NCI-H345 treated with DMSO at 0.1 percent for 48 hours (cell line): ENCODE measurements around the gene PSMC3.

Experiments used
- DNase-seq: peaks from one replicate; lab custom pipeline; 2025; ENCODE audit not compliant: unreplicated experiment; lab: John Stamatoyannopoulos, UW

PSMC3 gene

DNA sequence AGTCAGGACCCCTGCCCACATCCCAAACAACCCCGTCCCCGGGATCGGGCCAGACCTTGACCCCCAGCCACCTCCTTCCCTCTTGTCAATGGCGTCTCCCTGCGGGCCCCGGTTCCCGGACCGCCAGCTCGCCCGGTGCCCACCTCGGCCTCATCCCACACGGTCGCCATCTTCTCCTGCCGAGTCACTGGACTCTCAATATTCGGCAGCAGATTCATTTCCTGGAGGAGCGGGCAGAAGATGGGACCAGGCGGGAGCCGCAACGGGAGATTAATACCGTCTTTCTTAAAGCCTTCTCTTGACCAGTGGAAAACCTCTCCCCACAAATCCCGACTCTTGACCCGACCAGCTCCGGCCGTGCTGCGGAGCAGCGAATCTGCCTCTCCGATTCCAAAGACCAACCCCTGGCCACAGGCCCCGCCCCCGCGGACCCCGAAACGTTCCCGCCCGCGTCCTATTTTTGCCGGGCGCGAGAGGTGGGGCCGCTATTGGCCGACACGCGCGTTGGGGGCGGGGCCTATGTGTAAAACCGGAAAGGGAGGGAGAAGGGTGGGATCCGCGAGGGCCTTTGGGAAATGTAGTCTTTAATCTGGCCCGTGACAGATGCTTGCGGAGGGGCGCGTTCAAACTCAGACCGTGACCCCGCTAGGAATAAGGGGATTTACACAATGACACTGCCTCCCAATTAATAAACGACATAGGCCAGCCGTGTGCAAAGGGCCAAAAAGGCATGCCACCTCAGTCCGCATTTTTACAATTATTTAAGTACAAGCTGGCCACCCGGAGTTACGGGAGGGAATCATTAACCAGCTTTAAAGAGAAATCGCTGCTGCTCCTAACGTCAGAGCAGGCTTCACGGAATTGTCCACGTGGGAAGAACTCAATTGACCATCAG, at the start of gene PSMC3:
Gene PSMC3, minus strand, starts transcription at position 378 of the 895 bp plus-strand sequence. Its CDS starts 160 bp downstream, at position 218.
- peak; percentile 85 for DNase-seq

GRCh38 chr11:47470671-47471070, 44.4 kb upstream of the PSMC3 start:
- DNase-seq = no peak

DNA sequence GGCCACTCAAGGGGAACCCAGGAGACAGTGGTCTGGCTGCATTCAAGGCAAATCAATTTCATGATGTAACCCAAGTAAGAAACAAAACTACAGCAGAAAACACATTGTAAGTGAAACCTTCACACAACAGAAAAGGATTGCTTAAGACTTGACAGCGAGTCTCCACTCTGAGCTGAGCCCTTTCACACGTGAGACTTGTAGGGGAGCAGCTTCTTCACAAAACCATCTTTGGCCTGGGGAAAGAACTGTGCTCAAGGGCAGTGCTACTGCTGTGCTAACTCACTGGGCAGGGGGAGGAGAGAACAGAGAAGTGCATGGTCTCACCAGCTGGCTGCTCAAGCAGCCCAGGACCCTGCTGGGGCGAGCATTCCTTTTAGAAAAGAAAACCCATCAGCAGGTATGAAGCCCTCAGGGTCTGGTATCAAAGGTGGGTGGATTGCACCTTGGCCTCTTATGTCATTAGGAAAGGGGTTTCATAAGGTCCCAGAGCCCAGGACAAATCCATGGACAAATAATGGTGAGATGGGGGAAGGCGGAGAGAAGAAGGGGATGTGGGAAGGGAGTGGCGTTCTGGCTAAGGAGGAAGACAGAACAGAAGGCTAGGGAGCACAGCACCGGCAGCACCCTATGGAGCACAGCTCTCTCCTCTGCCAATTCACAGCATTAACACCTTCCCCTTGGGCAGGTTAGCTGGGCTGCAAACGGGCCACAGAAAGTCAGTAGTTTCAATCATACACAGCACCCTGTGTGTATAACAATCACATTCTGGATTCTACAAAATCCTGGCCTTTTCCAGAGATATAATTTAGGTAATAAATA, 43.3 kb upstream of the PSMC3 start:
- no peak for DNase-seq

- peak; percentile 36 for DNase-seq
These were observed 42.5 kb upstream of the PSMC3 start for GRCh38 chr11:47468598-47469214.

- DNase-seq = peak; percentile 86
These were observed 41.1 kb upstream of the PSMC3 start for GRCh38 chr11:47467357-47467756.

GRCh38 chr11:47466701-47467250, 40.5 kb upstream of the PSMC3 start:
- peak; percentile 72 for DNase-seq

DNA sequence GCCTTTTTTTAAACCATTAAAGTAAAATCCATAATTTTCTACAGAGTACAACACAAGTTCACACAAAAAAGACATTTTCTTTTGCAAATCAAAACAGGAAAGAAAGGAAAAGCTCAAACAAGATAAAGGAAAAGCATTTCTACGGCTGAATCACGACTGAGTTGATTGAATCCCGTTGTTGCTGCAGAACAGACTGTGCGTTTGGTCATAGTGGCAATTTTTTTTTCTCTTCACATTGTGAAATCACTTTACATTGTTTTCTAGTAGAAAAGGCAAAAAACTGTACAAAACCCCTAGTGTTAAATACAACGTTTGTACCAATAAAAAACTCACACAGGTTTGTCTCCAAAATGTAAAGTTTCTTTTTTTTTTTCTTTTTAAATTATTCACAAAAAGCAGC, 40.0 kb upstream of the PSMC3 start:
- DNase-seq = no peak

DNA sequence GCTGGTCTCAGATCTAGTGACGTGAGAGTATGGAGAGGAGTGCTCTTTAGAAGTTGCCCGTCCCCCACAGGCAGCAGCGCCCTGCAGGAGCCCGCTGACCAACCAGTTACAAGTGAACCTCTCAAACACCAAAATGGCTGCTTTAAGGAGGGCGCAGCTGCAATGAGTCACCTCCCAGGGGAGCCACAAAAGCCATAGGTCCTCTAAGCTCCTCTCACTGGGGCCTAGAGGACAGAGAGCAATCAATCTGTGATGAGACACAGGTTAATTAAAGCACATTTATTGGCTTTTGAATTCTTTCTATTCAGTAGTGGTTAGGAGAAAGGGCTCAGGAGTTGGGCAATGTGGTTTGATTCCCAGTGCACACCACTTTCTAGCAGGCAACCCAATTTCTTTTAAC, 38.2 kb upstream of the PSMC3 start:
- peak; percentile 59 for DNase-seq

DNA sequence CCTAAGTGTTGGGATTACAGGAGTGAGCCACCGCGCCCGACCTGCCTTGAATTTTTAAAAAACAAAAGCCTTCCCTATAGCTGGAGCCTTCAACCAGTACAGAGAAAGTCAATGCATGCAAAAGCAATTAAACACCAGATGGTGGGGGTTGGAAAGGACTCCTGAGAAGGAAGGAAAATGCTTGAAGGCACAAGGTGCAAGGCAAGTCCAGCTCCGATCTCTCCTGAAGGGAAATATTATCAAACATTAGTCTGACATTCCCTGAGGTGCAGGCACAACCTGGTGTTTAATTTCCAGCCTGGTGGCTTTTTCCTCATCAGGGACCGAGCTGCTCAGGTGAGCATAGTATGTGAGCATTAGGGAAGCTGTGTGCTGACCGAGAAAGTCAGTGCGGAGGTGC, 35.6 kb upstream of the PSMC3 start:
- DNase-seq = no peak

DNA sequence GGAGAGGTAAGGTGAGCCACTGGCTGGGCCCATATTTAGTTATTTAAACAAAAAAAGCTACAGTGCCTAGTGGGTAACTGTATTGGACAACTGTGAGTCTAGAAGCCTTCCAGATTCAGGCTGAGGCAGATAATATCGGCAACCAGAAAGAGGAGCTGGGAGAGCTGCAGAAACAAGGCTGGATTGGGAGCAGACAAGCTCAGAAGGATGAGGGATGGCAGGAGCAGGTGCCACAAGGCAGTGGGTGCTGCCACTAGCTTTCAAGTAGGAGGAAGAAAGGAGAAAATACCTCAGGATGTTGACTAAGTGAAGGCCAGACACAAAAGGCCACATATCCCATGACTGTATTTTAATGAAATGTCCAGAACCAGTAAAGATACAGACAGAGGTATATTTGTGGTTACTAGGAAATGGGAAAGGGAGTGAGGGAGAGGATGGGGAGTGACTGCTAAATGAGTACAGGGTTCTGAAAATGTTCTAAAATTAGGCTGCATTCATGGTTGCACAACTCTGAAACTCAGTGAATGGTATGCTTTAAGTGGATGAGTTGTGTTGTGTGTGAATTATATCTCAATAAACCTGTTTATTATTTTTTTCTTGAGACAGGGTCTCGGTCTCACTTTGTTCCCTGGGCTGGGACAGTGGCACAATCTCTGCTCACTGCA, 34.5 kb upstream of the PSMC3 start:
- no peak for DNase-seq

- DNase-seq = peak; percentile 75
These were observed 28.0 kb upstream of the PSMC3 start for GRCh38 chr11:47454258-47454671.

DNA sequence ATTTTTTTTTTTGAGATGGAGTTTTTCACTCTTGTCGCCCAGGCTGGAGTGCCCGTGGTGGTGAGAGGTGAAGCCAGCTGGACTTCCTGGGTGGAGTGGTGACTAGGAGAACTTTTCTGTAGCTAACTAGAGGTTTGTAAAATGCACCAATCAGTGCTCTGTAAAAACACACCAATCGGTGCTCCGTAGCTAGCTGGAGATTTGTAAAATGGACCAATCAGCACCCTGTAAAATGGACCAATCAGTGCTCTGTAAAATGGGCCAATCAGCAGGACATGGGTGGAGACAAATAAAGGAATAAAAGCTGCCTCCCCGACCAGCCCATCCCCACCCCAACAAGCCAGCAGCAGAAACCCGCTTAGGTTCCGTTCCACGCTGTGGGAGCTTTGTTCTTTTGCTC, 27.1 kb upstream of the PSMC3 start:
- DNase-seq = no peak

GRCh38 chr11:47451990-47452389, 25.8 kb upstream of the PSMC3 start:
- no peak for DNase-seq

GRCh38 chr11:47451436-47451835, 25.2 kb upstream of the PSMC3 start:
- DNase-seq = no peak

DNA sequence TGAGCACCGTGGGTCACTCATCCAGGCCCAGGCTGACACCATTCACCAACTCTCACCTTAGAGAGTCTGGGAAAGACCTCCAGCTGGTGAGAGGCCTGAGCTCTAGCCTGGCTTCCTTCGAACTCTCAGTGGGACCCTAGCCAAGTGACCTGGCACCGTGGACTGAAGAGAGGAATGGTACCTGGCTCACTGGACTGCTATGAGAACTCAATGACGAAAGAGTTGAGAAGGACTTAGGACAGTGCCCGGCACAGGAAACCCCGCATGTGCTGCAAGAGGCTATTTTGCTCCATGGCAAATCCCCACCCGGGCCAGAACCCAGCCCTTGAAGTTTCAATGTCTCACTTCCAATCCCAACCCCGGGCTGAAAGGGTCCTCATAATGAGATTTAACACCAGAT, 23.3 kb upstream of the PSMC3 start:
- no peak for DNase-seq

DNA sequence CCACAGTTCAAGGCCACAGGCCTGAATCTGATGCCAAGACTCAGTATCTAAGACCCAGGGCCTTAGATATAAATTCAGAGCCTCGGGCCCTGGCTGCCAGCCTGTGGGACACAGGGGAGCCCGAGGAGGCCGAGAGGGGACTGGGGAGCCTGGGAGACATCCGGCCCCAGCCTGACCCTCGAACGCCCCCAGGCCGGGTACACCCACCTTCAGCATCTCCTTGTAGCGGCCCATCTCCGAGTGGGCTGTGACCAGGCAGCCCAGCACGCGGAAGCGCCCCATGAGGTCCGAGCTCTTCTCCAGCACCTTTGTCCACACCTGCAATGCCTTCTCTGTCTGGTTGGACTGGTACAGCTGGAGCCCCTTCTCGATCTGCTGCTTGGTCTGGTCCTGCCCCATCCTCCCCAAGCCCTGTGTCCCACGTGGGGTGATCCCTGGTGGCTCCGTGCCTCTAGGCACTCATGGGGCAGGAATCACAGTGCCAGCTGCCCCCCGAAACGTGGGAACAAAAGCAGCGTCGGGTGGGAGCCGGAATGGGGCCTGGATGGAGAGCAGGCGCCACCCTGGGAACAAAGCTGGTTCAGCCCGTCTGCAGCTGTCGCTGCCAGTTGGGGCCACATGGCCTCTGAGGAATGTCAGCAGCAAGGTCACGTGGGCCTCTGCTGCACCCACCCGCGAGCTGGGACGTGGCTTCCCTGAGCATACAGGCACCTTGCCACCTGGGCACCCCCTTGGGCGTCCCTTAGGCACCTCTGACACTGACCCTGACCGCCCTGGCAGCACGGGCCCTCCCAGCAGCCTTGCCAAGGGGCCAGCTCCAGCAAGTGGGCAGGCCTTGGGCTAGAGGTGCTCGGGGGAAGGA, 22.6 kb upstream of the PSMC3 start, which contains the start of gene RAPSN:
Gene RAPSN, minus strand, starts transcription at position 571 of the 862 bp plus-strand sequence. Its CDS starts 172 bp downstream, at position 399.
- no peak for DNase-seq

DNA sequence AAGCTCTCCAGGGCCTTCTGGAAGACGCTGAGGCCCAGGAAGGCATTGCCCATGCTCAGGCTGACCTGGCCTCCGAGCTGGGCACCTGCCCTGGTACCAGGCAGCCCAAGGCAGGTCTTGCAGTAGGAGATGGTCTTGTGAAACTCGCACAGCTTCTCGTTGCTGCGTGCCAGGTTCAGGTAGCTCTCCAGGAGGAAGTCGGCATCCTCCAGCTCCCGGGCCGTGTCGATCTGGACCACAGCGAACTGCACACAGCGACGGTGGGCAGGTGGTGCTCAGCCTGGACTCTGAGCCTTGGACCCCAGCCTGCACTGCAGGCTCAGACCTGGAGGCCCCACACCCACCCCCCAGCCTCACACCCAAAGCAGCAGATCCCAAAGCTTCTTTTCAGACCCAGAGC, 21.7 kb upstream of the PSMC3 start:
- DNase-seq = no peak

DNA sequence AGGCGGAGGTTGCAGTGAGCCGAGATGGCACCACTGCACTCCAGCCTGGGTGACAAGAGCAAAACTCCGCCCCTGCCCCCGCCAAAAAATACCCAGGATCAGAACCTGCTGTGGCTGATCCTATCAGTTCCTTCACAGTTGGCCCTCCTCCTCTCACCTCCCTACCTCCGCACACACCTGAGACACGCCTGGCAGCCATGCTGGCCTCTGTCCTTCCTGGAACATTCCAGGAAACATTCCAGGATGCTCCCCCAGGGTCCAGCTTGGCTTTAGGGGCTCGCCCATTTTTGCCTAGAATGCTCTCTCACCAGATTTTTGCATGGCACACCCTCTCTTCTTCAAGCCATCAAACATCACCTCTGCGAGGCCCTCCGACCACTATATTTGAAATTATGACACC, 20.6 kb upstream of the PSMC3 start:
- no peak for DNase-seq

DNA sequence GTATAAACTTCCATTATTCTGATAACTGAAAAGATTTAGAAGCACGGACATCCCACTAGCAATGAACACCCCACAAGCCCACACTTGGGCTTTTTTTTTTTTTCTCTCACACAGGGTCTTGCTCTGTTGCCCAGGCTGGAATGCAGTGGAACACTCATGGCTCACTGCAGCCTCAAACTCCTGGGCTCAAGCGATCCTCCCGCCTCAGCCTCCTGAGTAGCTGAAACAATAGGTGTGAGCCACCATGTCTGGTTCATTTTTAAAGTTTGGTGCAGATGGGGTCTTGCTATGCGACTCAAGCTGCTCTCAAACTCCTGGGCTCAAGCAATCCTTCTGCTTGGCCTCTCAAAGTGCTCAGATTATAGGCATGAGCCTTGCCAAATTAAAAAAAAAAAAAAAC, 19.6 kb upstream of the PSMC3 start:
- no peak for DNase-seq

- DNase-seq = no peak
These were observed 17.6 kb upstream of the PSMC3 start for GRCh38 chr11:47443817-47444216.
